A549 treated with AZD2906 at 1 μM for 4 hours (cell line): ENCODE results near the gene AMER2. TPM values are rescaled to one million over a fixed set of nuclear protein-coding genes. Genes with fewer than 3 reads are reported as not detected.

Experiments
- total RNA-seq: library from RNA; stranded (reverse); fragments of 200-300 nt; extraction: Qiagen RNA extraction; gene quantifications from 5 replicates; pipeline ENCODE4 v1.2.3, GENCODE V29; 2022

AMER2 gene, protein sequence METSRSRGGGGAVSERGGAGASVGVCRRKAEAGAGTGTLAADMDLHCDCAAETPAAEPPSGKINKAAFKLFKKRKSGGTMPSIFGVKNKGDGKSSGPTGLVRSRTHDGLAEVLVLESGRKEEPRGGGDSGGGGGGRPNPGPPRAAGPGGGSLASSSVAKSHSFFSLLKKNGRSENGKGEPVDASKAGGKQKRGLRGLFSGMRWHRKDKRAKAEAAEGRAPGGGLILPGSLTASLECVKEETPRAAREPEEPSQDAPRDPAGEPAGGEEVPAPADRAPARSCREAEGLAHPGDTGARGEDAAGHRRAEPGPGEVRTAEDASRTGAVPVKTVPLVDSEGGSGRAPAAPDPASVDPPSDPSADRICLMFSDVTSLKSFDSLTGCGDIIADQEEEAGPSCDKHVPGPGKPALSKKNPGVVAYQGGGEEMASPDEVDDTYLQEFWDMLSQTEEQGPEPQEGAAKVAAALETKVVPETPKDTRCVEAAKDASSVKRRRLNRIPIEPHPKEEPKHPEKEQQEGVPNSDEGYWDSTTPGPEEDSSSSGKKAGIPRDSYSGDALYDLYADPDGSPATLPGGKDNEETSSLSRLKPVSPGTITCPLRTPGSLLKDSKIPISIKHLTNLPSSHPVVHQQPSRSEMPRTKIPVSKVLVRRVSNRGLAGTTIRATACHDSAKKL
- not detected in 5 replicates for total RNA-seq

DNA sequence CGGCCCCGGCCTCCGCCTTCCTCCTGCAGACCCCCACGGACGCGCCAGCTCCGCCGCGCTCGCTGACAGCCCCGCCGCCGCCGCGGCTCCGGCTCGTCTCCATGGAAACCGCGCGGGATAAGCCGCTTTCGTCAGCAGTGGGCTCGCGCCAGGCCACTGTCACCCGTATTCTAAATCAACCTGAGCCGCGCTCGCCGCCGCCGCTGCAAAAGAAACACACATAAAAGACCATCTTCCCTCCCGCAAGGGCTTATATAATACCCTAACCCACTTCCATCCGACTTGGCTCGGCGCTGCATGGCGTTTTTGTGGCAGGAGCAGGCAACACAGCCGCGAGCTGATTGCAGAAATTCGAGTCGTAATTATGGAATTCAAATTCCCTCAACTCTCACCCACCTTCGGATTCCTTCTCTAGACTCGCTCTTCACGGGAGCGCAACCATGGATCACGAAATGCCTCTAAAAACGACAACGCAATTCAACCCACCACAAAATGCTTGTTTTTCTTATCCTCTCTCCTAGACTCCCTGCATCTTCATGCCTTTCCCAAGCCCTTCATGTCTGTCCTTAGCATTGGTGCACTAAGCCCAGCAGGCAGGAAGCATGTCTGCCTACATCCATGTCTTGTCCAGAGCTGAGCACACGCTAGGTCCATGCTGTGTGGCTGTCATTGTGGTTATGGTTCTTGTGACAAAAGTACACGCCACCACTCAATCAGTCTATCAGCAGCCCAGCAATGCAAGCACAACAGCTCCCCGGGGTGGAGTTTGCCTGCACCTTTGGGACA, at the start of gene AMER2:
TSS of gene AMER2 (minus strand) at position 772 of the 786 bp plus-strand sequence. CDS start at position 103, 669 bp downstream.

Other genes starting within 250 kb of the AMER2 start
- 0.10 to 0.18 TPM (median 0.16 TPM) in 5 replicates for gene PABPC3, start 76.2 kb downstream of the AMER2 start, total RNA-seq
- gene MTMR6, start 115.2 kb upstream of the AMER2 start, total RNA-seq, result 7.6 to 10.3 TPM (median 8.8 TPM) in 5 replicates
- 16.4 to 21.2 TPM (median 17.2 TPM) in 5 replicates for gene NUP58, start 129.3 kb upstream of the AMER2 start, total RNA-seq
- gene ATP8A2, start 199.7 kb upstream of the AMER2 start, total RNA-seq, result 0.01 to 0.07 TPM (median 0.02 TPM) in 3 of 5 replicates, not detected in the others